ENCODE data around the gene RPL36A. TPM values are rescaled to one million over a fixed set of nuclear protein-coding genes. Genes with fewer than 3 reads are reported as not detected.

Gene RPL36A
- total and polyA plus RNA-seq, 10 of the 15 experiments (the other 5 are each of a cell fraction or from before 2014, with no cell fraction given): 425 to 4,528 (median 3,270) TPM

DNA sequence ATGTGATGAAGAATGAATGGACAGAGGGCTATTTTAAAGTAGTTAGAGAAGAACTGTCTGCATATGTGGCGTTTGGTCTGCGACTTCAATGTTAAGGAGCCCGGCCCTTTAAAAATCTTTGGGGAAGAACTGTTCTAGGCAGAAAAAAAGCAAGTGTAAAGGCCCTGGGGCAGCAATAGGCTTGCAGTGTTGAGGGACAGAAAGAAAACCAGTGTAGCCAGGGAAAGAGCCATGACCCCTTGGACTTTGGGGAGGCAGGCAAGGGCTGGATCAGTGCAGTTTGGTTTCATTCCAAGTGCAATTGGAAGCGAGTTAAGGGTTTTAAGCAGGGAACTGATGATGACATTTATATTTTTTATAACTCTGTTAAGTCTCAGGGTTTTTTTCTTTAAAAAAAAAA, 9.0 kb downstream of the RPL36A start:
- no peak for FAIRE-seq
- no TSS peak for BruUV-seq (replicated peaks)
- Histone ChIP-seq H4K20me1 (ENCODE audit: control insufficient read depth, insufficient read depth) (no peaks in the 10 kb centered on the region), H2AFZ (ENCODE audit: control insufficient read depth, low read depth, low read length) (no peak overlapping the region), H3K9ac (ENCODE audit: control insufficient read depth, insufficient read depth, low read length) (no peak overlapping the region), H3K79me2 (ENCODE audit: control insufficient read depth, insufficient read depth, low read length) (no peaks in the 10 kb centered on the region), H3K9me3 (replicated peaks; ENCODE audit: control insufficient read depth, insufficient read depth, low read length) (no peaks in the 10 kb centered on the region; the same call in 2 of the 3 replicates), H3K36me3 (ENCODE audit: control insufficient read depth in 2 of 2, insufficient read depth in 2 of 2, low read length in 1 of 2) (no peaks in the 10 kb centered on the region), H3K27me3 (replicated peaks in 1 of 2; ENCODE audit: control insufficient read depth in 2 of 2, insufficient read depth in 2 of 2, low read length in 1 of 2) (no peaks in the 10 kb centered on the region), H3K4me1 (ENCODE audit: control insufficient read depth, insufficient read depth, low read length) (no peaks in the 10 kb centered on the region), H3K4me2 (ENCODE audit: control insufficient read depth, insufficient read depth) (no peak overlapping the region), H3K27ac (ENCODE audit: control insufficient read depth, insufficient read depth) (no peak overlapping the region), H3K4me3 (no peak overlapping the region)
- RAD21 ChIA-PET (ENCODE audit: unreplicated experiment): no interaction called here
- intact Hi-C loops (cut with micrococcal nuclease; ENCODE audit: unreplicated experiment): no loop called here
- SMC1A ChIA-PET (ENCODE audit: uncharacterized antibody, unreplicated experiment): interaction anchor here (0.9 kb wide), 1 partner anchor 15 kb away, joined by 3 read pairs; no protein-coding TSS in a partner anchor
- CTCF ChIA-PET: no interaction called here
- no peak for ATAC-seq
- in situ Hi-C loops (cut with MboI): no loop called here
- WGBS (ENCODE audit: insufficient coverage, insufficient replicate concordance, low lambda C conversion rate, missing lambda C conversion rate): 49% methylated on average over 4 of the region's 4 CpGs
- POLR2A ChIA-PET: no interaction called here
- TF ChIP-seq IKZF1 (conservative IDR thresholded peaks at IDR 0.05): no peak
- no peak for TF ChIP-seq CBX5 (IDR thresholded peaks at IDR 0.05; ENCODE audit: low read depth)
- TF ChIP-seq CHD4 (IDR thresholded peaks at IDR 0.05): no peak
- TF ChIP-seq, protein P1, sequence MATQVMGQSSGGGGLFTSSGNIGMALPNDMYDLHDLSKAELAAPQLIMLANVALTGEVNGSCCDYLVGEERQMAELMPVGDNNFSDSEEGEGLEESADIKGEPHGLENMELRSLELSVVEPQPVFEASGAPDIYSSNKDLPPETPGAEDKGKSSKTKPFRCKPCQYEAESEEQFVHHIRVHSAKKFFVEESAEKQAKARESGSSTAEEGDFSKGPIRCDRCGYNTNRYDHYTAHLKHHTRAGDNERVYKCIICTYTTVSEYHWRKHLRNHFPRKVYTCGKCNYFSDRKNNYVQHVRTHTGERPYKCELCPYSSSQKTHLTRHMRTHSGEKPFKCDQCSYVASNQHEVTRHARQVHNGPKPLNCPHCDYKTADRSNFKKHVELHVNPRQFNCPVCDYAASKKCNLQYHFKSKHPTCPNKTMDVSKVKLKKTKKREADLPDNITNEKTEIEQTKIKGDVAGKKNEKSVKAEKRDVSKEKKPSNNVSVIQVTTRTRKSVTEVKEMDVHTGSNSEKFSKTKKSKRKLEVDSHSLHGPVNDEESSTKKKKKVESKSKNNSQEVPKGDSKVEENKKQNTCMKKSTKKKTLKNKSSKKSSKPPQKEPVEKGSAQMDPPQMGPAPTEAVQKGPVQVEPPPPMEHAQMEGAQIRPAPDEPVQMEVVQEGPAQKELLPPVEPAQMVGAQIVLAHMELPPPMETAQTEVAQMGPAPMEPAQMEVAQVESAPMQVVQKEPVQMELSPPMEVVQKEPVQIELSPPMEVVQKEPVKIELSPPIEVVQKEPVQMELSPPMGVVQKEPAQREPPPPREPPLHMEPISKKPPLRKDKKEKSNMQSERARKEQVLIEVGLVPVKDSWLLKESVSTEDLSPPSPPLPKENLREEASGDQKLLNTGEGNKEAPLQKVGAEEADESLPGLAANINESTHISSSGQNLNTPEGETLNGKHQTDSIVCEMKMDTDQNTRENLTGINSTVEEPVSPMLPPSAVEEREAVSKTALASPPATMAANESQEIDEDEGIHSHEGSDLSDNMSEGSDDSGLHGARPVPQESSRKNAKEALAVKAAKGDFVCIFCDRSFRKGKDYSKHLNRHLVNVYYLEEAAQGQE (IDR thresholded peaks at IDR 0.05; ENCODE audit: low read depth, low read length): no peak
- TF ChIP-seq, protein P2, sequence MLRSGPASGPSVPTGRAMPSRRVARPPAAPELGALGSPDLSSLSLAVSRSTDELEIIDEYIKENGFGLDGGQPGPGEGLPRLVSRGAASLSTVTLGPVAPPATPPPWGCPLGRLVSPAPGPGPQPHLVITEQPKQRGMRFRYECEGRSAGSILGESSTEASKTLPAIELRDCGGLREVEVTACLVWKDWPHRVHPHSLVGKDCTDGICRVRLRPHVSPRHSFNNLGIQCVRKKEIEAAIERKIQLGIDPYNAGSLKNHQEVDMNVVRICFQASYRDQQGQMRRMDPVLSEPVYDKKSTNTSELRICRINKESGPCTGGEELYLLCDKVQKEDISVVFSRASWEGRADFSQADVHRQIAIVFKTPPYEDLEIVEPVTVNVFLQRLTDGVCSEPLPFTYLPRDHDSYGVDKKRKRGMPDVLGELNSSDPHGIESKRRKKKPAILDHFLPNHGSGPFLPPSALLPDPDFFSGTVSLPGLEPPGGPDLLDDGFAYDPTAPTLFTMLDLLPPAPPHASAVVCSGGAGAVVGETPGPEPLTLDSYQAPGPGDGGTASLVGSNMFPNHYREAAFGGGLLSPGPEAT (IDR thresholded peaks at IDR 0.05; ENCODE audit: low read depth): no peak
- no peak for TF ChIP-seq NFIC (IDR thresholded peaks at IDR 0.05; ENCODE audit: low read depth, low read length)
- TF ChIP-seq SMAD1 (IDR thresholded peaks at IDR 0.05; ENCODE audit: low read depth, partially characterized antibody): no peak
- TF ChIP-seq, protein P3, sequence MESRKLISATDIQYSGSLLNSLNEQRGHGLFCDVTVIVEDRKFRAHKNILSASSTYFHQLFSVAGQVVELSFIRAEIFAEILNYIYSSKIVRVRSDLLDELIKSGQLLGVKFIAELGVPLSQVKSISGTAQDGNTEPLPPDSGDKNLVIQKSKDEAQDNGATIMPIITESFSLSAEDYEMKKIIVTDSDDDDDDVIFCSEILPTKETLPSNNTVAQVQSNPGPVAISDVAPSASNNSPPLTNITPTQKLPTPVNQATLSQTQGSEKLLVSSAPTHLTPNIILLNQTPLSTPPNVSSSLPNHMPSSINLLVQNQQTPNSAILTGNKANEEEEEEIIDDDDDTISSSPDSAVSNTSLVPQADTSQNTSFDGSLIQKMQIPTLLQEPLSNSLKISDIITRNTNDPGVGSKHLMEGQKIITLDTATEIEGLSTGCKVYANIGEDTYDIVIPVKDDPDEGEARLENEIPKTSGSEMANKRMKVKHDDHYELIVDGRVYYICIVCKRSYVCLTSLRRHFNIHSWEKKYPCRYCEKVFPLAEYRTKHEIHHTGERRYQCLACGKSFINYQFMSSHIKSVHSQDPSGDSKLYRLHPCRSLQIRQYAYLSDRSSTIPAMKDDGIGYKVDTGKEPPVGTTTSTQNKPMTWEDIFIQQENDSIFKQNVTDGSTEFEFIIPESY (IDR thresholded peaks at IDR 0.05): no peak
- TF ChIP-seq, protein P4, sequence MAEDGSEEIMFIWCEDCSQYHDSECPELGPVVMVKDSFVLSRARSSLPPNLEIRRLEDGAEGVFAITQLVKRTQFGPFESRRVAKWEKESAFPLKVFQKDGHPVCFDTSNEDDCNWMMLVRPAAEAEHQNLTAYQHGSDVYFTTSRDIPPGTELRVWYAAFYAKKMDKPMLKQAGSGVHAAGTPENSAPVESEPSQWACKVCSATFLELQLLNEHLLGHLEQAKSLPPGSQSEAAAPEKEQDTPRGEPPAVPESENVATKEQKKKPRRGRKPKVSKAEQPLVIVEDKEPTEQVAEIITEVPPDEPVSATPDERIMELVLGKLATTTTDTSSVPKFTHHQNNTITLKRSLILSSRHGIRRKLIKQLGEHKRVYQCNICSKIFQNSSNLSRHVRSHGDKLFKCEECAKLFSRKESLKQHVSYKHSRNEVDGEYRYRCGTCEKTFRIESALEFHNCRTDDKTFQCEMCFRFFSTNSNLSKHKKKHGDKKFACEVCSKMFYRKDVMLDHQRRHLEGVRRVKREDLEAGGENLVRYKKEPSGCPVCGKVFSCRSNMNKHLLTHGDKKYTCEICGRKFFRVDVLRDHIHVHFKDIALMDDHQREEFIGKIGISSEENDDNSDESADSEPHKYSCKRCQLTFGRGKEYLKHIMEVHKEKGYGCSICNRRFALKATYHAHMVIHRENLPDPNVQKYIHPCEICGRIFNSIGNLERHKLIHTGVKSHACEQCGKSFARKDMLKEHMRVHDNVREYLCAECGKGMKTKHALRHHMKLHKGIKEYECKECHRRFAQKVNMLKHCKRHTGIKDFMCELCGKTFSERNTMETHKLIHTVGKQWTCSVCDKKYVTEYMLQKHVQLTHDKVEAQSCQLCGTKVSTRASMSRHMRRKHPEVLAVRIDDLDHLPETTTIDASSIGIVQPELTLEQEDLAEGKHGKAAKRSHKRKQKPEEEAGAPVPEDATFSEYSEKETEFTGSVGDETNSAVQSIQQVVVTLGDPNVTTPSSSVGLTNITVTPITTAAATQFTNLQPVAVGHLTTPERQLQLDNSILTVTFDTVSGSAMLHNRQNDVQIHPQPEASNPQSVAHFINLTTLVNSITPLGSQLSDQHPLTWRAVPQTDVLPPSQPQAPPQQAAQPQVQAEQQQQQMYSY (CRISPR knock-in tag; IDR thresholded peaks at IDR 0.05): no peak
- no peak for DNase-seq (ENCODE audit: low read depth, low spot score)

Data from GM12878 (cell line).